ENCODE data around the gene ZC3H10. TPM values are rescaled to one million over a fixed set of nuclear protein-coding genes. Genes with fewer than 3 reads are reported as not detected.

The ZC3H10 gene
- total RNA-seq, 2 experiments from 2014 or later: 12.6 to 16.5 TPM

GRCh38 chr12:56145217-56145616 lies 27.2 kb downstream of the ZC3H10 start:
- Histone ChIP-seq H3K36me3 (ENCODE audit: insufficient read depth, low read length) (peaks cover 53% of the 10 kb centered on the region), H3K4me3 (ENCODE audit: low read depth, low read length, poor library complexity, severe bottlenecking) (no peak overlapping the region), H3K9me3 (ENCODE audit: low read length) (no peaks in the 10 kb centered on the region), H3K9me2 (ENCODE audit: insufficient read depth, low read length) (no peaks in the 10 kb centered on the region), H3K79me2 (ENCODE audit: insufficient read depth, low read depth, low read length) (no peaks in the 10 kb centered on the region), H3K4me1 (ENCODE audit: insufficient read depth, low read length, poor library complexity, severe bottlenecking) (no peaks in the 10 kb centered on the region), H3K4me2 (ENCODE audit: low read length) (no peak overlapping the region), H2AFZ (ENCODE audit: low read length) (no peak overlapping the region), H4K20me1 (ENCODE audit: insufficient read depth, low read length) (no peaks in the 10 kb centered on the region), H3K27ac (ENCODE audit: low read depth, low read length, poor library complexity, severe bottlenecking) (no peak overlapping the region)
- ChIA-PET CTCF (ENCODE audit: unreplicated experiment) (no interaction called here), POLR2A (interaction anchor here (0.6 to 1.0 kb wide), 2 partner anchors 71 to 100 kb away, joined by 4 to 6 read pairs; no protein-coding TSS in a partner anchor)
- intact Hi-C loops (cut with micrococcal nuclease; ENCODE audit: unreplicated experiment): no loop called here
- no peak for DNase-seq (ENCODE audit: low spot score)
- no TSS peak for BruUV-seq (replicated peaks)
- TF ChIP-seq, protein P1, sequence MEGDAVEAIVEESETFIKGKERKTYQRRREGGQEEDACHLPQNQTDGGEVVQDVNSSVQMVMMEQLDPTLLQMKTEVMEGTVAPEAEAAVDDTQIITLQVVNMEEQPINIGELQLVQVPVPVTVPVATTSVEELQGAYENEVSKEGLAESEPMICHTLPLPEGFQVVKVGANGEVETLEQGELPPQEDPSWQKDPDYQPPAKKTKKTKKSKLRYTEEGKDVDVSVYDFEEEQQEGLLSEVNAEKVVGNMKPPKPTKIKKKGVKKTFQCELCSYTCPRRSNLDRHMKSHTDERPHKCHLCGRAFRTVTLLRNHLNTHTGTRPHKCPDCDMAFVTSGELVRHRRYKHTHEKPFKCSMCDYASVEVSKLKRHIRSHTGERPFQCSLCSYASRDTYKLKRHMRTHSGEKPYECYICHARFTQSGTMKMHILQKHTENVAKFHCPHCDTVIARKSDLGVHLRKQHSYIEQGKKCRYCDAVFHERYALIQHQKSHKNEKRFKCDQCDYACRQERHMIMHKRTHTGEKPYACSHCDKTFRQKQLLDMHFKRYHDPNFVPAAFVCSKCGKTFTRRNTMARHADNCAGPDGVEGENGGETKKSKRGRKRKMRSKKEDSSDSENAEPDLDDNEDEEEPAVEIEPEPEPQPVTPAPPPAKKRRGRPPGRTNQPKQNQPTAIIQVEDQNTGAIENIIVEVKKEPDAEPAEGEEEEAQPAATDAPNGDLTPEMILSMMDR (conservative IDR thresholded peaks at IDR 0.05; ENCODE audit: low read length): no peak
- no peak for TF ChIP-seq EZH2phosphoT487 (IDR thresholded peaks at IDR 0.05; ENCODE audit: borderline replicate concordance, low read depth, low read length)

- Histone ChIP-seq H4K20me1 (ENCODE audit: insufficient read depth, low read length) (no peaks in the 10 kb centered on the region), H2AFZ (ENCODE audit: low read length) (no peak overlapping the region), H3K9me2 (ENCODE audit: insufficient read depth, low read length) (no peaks in the 10 kb centered on the region), H3K36me3 (ENCODE audit: insufficient read depth, low read length) (peaks cover 42% of the 10 kb centered on the region), H3K4me2 (ENCODE audit: low read length) (no peak overlapping the region), H3K27ac (ENCODE audit: low read depth, low read length, poor library complexity, severe bottlenecking) (no peak overlapping the region), H3K79me2 (ENCODE audit: insufficient read depth, low read depth, low read length) (no peaks in the 10 kb centered on the region), H3K4me1 (ENCODE audit: insufficient read depth, low read length, poor library complexity, severe bottlenecking) (peaks cover 7% of the 10 kb centered on the region), H3K4me3 (ENCODE audit: low read depth, low read length, poor library complexity, severe bottlenecking) (no peak overlapping the region), H3K9me3 (ENCODE audit: low read length) (no peaks in the 10 kb centered on the region)
- ChIA-PET CTCF (ENCODE audit: unreplicated experiment) (no interaction called here), POLR2A (no interaction called here)
- BruUV-seq (replicated peaks): no TSS peak
- DNase-seq (ENCODE audit: low spot score): no peak
- intact Hi-C loops (cut with micrococcal nuclease; ENCODE audit: unreplicated experiment): no loop called here
- TF ChIP-seq, protein P1 (conservative IDR thresholded peaks at IDR 0.05; ENCODE audit: low read length): no peak
- TF ChIP-seq EZH2phosphoT487 (IDR thresholded peaks at IDR 0.05; ENCODE audit: borderline replicate concordance, low read depth, low read length): no peak
These were observed 28.7 kb downstream of the ZC3H10 start for GRCh38 chr12:56146492-56147460.

DNA sequence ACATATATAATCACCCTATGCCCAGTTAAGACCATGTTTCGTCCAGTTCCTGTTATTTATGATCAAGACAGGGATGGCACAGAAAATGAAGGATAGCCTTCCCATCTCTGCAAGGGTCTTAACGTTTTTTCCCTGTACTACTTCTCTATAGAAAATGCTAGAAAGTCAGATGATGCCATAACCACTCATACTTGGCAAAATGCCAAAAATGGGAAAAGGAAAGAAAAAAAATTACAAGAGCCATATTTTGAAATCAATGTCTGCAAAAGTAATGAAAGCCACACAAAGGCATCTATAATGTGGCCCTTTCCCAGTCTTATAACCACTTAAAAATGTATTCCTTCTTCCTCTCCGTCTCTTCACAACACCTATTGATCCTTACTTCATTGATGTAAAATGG lies 32.5 kb downstream of the ZC3H10 start:
- no peaks in the 10 kb centered on the region for H4K20me1 ChIP-seq (ENCODE audit: insufficient read depth, low read length)
- no peak for TF ChIP-seq EZH2phosphoT487 (IDR thresholded peaks at IDR 0.05; ENCODE audit: borderline replicate concordance, low read depth, low read length)
- TF ChIP-seq, protein P1 (conservative IDR thresholded peaks at IDR 0.05; ENCODE audit: low read length): no peak
- H3K9me2 ChIP-seq (ENCODE audit: insufficient read depth, low read length): no peaks in the 10 kb centered on the region
- intact Hi-C loops (cut with micrococcal nuclease; ENCODE audit: unreplicated experiment): no loop called here
- H3K4me2 ChIP-seq (ENCODE audit: low read length): 0 out of 2 replicates have a peak overlapping the region, but pooled peaks have one; percentile 95
- H3K36me3 ChIP-seq (ENCODE audit: insufficient read depth, low read length): peaks cover 8% of the 10 kb centered on the region
- H3K4me3 ChIP-seq (ENCODE audit: low read depth, low read length, poor library complexity, severe bottlenecking): no peak overlapping the region
- ChIA-PET POLR2A (interaction anchor here (1.0 to 1.9 kb wide), 3 partner anchors 12 to 38 kb away, joined by 3 to 8 read pairs (median 6); no protein-coding TSS in a partner anchor), CTCF (ENCODE audit: unreplicated experiment) (no interaction called here)
- no peak overlapping the region for H2AFZ ChIP-seq (ENCODE audit: low read length)
- H3K27ac ChIP-seq (ENCODE audit: low read depth, low read length, poor library complexity, severe bottlenecking): no peak overlapping the region
- peaks cover 26% of the 10 kb centered on the region for H3K4me1 ChIP-seq (ENCODE audit: insufficient read depth, low read length, poor library complexity, severe bottlenecking)
- no peak for DNase-seq (ENCODE audit: low spot score)
- peaks cover 7% of the 10 kb centered on the region; the same call in 1 of the 2 replicates for H3K79me2 ChIP-seq (ENCODE audit: insufficient read depth, low read depth, low read length)
- TSS peak; percentile 8 for BruUV-seq (replicated peaks)
- no peaks in the 10 kb centered on the region for H3K9me3 ChIP-seq (ENCODE audit: low read length)

Data from OCI-LY7 (cell line).